Thymus (tissue), 11 donors: ENCODE data around the gene TXNDC15. TPM values are rescaled to one million over a fixed set of nuclear protein-coding genes. Genes with fewer than 3 reads are reported as not detected.
A peak's percentile ranks its signal among the peaks of the same experiment; 100 is the strongest.

ENCODE experiments used
- DNase-seq, 9 donors: peaks; one replicate each; pipeline ENCODE4 v3.0.0-alpha.2; 2013; ENCODE audit warnings: low spot score in 9 of 9, low read depth in 6 of 9, missing footprints in 1 of 9
- H3K27ac ChIP-seq, 2 donors: one replicate each; pipeline ENCODE4 v1.5.1; 2013; ENCODE audit warnings: control low read depth in 1 of 2, low read depth in 1 of 2, low read length in 1 of 2, mild to moderate bottlenecking in 1 of 2, moderate library complexity in 1 of 2
- H3K27me3 ChIP-seq, 2 donors: one replicate each; pipeline ENCODE4 v1.5.1; 2013; ENCODE audit warnings: low read length in 1 of 2; ENCODE audit not compliant: control insufficient read depth in 2 of 2, insufficient read depth in 1 of 2
- H3K36me3 ChIP-seq, 2 donors: one replicate each; pipeline ENCODE4 v1.5.1; 2013; ENCODE audit warnings: low read length in 1 of 2, mild to moderate bottlenecking in 1 of 2, moderate library complexity in 1 of 2; ENCODE audit not compliant: control insufficient read depth in 2 of 2, insufficient read depth in 2 of 2
- H3K4me1 ChIP-seq, 2 donors: one replicate each; pipeline ENCODE4 v1.5.1; 2013; ENCODE audit warnings: low read length in 2 of 2; ENCODE audit not compliant: control insufficient read depth in 2 of 2, insufficient read depth in 2 of 2
- H3K4me3 ChIP-seq, 2 donors: one replicate each; pipeline ENCODE4 v1.5.1; 2013; ENCODE audit warnings: low read length in 2 of 2, control low read depth in 1 of 2, mild to moderate bottlenecking in 1 of 2
- H3K9me3 ChIP-seq, 2 donors: one replicate each; pipeline ENCODE4 v1.5.1; 2013; ENCODE audit warnings: low read length in 1 of 2, mild to moderate bottlenecking in 1 of 2; ENCODE audit not compliant: control insufficient read depth in 2 of 2, insufficient read depth in 1 of 2
- WGBS: extraction: QIAGEN DNeasy Blood & Tissue Kit; methylation state at CpG from one replicate; pipeline ENCODE4 v1.1.7; 2013; 5-methylcytosine and 5-hydroxymethylcytosine counted together
- polyA plus RNA-seq: library from polyadenylated mRNA; stranded (reverse); fragments of 200-250 nt; gene quantifications from one replicate; pipeline ENCODE4 v1.2.3, GENCODE V29; 2013
- total RNA-seq: library from RNA; stranded (reverse); fragments of 120-200 nt; gene quantifications from one replicate; pipeline ENCODE4 v1.2.4, GENCODE V29; 2013
- donor health status: healthy.

TXNDC15 gene
- total and polyA plus RNA-seq, 2 donors, result 27.7 to 52.9 TPM

DNA sequence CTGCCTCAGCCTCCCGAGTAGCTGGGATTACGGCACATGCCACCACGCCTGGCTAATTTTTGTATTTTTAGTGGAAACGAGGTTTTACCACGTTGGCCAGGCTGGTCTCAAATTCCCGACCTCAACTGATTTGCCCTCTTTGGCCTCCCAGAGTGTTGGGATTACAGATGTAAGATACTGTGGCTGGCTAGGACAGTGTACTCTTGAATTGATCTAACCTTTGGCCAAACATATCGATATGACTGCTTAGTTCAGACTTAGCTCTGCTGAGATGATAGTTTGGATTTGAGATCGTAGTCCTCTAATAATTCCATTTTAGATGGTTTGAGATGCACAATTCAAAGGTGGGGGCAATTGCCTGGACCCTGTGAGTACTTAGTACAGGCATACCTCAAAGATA lies 15.2 kb downstream of the TXNDC15 start:
- Histone ChIP-seq H3K9me3 (no peaks in the 10 kb centered on the region), H3K36me3 (peaks cover 18 to 26% of the 10 kb centered on the region in 2 donors), H3K4me3 (no peak overlapping the region), H3K4me1 (no peaks in the 10 kb centered on the region), H3K27ac (no peak overlapping the region), H3K27me3 (no peaks in the 10 kb centered on the region)
- DNase-seq, result no peak
- 98% methylated on average over 8 of the region's 8 CpGs for WGBS

DNA sequence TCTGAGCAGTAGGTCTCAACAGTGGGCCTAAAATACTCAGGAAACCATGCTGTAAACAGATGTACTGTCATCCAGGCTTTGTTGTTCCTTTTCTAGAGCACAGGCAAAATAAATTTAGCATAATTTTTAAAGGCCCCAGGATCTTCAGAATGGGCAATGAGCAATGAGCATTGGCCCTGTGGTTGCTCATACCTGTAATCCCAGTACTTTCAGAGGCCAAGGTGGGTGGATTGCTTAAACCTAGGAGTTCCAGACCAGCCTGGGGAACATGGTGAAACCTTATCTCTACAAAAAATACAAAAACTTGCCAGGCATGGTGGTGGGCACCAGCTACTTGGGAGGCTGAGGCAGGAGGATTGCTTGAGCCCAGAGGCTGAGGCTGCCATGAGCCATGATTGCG lies 17.3 kb downstream of the TXNDC15 start:
- peaks cover 25 to 38% of the 10 kb centered on the region in 2 donors for H3K36me3 ChIP-seq
- no peaks in the 10 kb centered on the region for H3K4me1 ChIP-seq
- H3K9me3 ChIP-seq, result no peaks in the 10 kb centered on the region
- H3K27me3 ChIP-seq, result no peaks in the 10 kb centered on the region
- 96% methylated on average over 1 of the region's 1 CpG for WGBS
- DNase-seq, result no peak
- H3K27ac ChIP-seq, result no peak overlapping the region
- H3K4me3 ChIP-seq, result no peak overlapping the region

GRCh38 chr5:134892282-134892681 lies 18.1 kb downstream of the TXNDC15 start:
- Histone ChIP-seq H3K9me3 (no peaks in the 10 kb centered on the region), H3K27me3 (no peaks in the 10 kb centered on the region), H3K27ac (no peak overlapping the region), H3K36me3 (peaks cover 30 to 38% of the 10 kb centered on the region in 2 donors), H3K4me1 (no peaks in the 10 kb centered on the region), H3K4me3 (no peak overlapping the region)
- no peak for DNase-seq
- WGBS, result 95% methylated on average over 3 of the region's 3 CpGs

GRCh38 chr5:134892926-134893325 lies 18.8 kb downstream of the TXNDC15 start:
- H3K27ac ChIP-seq, result no peak overlapping the region
- 98% methylated on average over 2 of the region's 2 CpGs for WGBS
- no peak for DNase-seq
- H3K4me3 ChIP-seq, result no peak overlapping the region
- no peaks in the 10 kb centered on the region for H3K27me3 ChIP-seq
- no peaks in the 10 kb centered on the region for H3K9me3 ChIP-seq
- no peaks in the 10 kb centered on the region for H3K4me1 ChIP-seq
- peaks cover 32 to 34% of the 10 kb centered on the region in 2 donors for H3K36me3 ChIP-seq

DNA sequence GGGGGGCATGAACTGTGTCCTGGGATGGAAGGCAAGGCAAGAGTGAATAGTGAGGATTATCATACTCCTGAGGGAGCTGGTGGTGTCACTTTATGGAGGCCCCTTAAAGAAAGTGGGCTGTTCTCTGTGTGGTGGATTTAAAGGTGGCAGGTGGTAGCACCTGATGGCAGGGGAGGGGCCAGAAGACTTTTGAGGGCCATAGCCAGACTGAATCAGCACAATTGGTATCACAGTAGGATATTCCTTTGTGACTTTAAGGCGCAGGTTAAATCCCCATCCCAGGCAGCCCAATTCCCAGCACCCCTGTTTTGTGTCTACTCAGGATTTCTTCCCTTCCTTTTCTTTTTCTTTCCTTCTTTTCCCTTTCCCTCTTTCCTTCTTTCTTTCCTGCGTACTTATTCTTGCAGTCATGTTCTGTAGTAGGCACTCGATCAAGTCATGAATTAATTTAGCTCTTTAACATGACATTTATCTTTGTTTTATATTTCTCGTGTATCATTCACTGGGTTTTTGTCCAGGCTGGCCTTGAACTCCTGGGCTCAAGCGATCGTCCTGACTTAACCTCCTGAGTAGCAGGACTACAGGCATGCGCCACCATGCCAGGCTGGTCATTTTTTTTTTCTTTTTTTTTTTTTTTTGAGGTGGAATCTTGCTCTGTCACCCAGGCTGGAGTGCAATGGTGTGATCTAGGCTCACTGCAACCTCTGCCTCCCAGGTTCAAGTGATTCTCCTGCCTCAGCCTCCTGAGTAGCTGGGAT lies 19.8 kb downstream of the TXNDC15 start:
- H3K4me1 ChIP-seq, result no peaks in the 10 kb centered on the region
- H3K27ac ChIP-seq, result no peak overlapping the region
- peaks cover 30 to 34% of the 10 kb centered on the region in 2 donors for H3K36me3 ChIP-seq
- no peak overlapping the region for H3K4me3 ChIP-seq
- no peaks in the 10 kb centered on the region for H3K9me3 ChIP-seq
- no peaks in the 10 kb centered on the region for H3K27me3 ChIP-seq
- 97% methylated on average over 7 of the region's 7 CpGs for WGBS
- DNase-seq, result no peak

GRCh38 chr5:134902071-134902801 lies 28.1 kb downstream of the TXNDC15 start:
- peaks cover 3 to 13% of the 10 kb centered on the region in 2 donors for H3K4me1 ChIP-seq
- WGBS, result 51% methylated on average over 10 of the region's 10 CpGs
- no peaks in the 10 kb centered on the region for H3K27me3 ChIP-seq
- peaks cover 0 to 4% of the 10 kb centered on the region in 2 donors for H3K9me3 ChIP-seq
- no peak overlapping the region for H3K27ac ChIP-seq
- H3K36me3 ChIP-seq, result peaks cover 6 to 10% of the 10 kb centered on the region in 2 donors
- DNase-seq, result no peak
- no peak overlapping the region for H3K4me3 ChIP-seq

- peaks cover 0 to 4% of the 10 kb centered on the region in 2 donors for H3K9me3 ChIP-seq
- no peaks in the 10 kb centered on the region for H3K27me3 ChIP-seq
- H3K4me3 ChIP-seq, result peak within 1 kb of the TSS; percentile 84 to 94
- DNase-seq, result peak; percentile 69 to 95 (median 82)
- peaks cover 3 to 13% of the 10 kb centered on the region in 2 donors for H3K4me1 ChIP-seq
- H3K27ac ChIP-seq, result peak within 1 kb of the TSS; percentile 99
- peaks cover 5 to 11% of the 10 kb centered on the region in 2 donors for H3K36me3 ChIP-seq
- under 1% methylated on average over 84 of the region's 84 CpGs for WGBS
Observed at GRCh38 chr5:134904610-134905245, 30.6 kb downstream of the TXNDC15 start, which contains the start of gene PCBD2. Gene PCBD2 (plus strand): TSS chr5:134905131. CDS start chr5:134905140, 9 bp downstream.

- under 1% methylated on average over 54 of the region's 54 CpGs for WGBS
- Histone ChIP-seq H3K27me3 (no peaks in the 10 kb centered on the region), H3K36me3 (peaks cover 5 to 16% of the 10 kb centered on the region in 2 donors), H3K4me1 (peaks cover 3 to 13% of the 10 kb centered on the region in 2 donors), H3K9me3 (peaks cover 0 to 4% of the 10 kb centered on the region in 2 donors), H3K27ac (peak overlapping the region; percentile 99), H3K4me3 (peak overlapping the region; percentile 84 to 94)
- DNase-seq, result peak; percentile 64 to 91 (median 73)
Observed at GRCh38 chr5:134905246-134905996, 31.2 kb downstream of the TXNDC15 start.
